Measurements from ENCODE around the gene DOCK3. TPM values are rescaled to one million over a fixed set of nuclear protein-coding genes. Genes with fewer than 3 reads are reported as not detected.
A peak's percentile ranks its signal among the peaks of the same experiment; 100 is the strongest.

The DOCK3 gene
- total RNA-seq, 2 experiments from 2014 or later, result 2.5 to 2.6 TPM

DNA sequence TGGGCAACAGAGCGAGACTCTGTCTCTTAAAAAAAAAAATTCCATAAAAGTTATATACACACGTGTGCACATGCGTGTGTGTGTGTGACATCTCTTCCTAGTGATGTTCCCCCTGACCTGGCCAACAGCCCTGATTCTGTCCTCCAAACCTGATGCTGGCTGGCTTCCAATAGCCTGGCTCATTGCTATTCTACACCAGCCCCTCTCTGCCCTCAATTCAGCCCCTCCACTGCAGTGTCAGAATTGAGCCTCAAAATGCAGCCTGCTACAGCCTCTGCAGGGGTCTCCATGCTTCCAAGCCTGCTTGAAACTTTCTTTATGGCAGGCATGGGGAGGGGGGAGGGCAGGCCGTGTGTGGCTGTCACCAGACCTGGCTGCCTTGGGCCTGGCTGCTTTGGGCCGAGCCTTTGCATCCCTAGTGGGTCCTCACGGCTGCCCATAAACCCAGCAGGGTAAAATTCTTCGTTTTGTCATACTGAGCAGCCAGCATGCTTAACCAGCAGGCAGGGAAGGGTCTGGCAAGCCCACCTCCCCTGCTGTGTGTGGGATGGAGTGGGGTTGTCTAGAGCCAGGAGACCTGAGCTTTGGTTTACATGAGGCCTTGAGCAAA is 22.7 kb upstream of the DOCK3 start:
- H3K27me3 Mint-ChIP-seq, result no peaks in the 10 kb centered on the region
- intact Hi-C loops (cut with DNase I, micrococcal nuclease), result loop anchor here (1.0 kb wide), 2 partner anchors 36 to 80 kb away; no protein-coding TSS in a partner anchor
- no peak for ATAC-seq
- H3K27ac Mint-ChIP-seq, result peak overlapping the region; percentile 23
- H3K4me3 Mint-ChIP-seq, result no peak overlapping the region
- peaks cover 25% of the 10 kb centered on the region for H3K4me1 Mint-ChIP-seq
- CTCF ChIA-PET, result interaction anchor here (0.7 to 6.8 kb wide), 15 partner anchors 8 to 564 kb away, joined by 3 to 78 read pairs (median 5); partner anchors contain the start of genes C3orf18, DOCK3, HEMK1 and MAPKAPK3
- POLR2A ChIA-PET, result interaction anchor here (0.9 to 1.2 kb wide), 2 partner anchors 28 to 36 kb away, joined by 5 to 9 read pairs; partner anchors contain the start of gene MAPKAPK3
- peaks cover 19% of the 10 kb centered on the region for H3K36me3 Mint-ChIP-seq (ENCODE audit: low read depth)
- H3K9me3 Mint-ChIP-seq (ENCODE audit: low read depth), result no peaks in the 10 kb centered on the region
- no peak for DNase-seq

DNA sequence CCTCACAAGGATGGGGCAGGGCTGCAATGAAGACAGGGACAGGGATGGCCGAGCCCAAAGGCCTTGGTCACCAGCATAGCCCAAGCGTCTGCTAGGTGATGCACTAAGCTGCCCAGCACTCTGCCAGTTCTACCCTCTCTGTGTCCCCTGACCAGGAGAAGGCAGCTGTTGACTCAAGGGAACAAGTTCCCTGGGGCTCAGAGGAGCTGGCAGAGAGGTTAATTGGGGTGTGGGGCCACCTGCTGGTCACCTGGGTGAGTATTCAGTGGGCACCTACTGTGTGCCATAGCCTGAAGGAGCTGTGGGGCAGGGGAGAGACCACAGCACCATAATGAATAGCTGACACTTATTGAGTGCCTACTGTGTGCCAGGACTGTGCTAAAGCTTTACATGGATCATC is 22.0 kb upstream of the DOCK3 start:
- no peaks in the 10 kb centered on the region for H3K27me3 Mint-ChIP-seq
- ChIA-PET CTCF (interaction anchor here (0.7 to 6.8 kb wide), 26 partner anchors 8 to 719 kb away, joined by 3 to 78 read pairs (median 4); partner anchors contain the start of genes C3orf18, CISH, DOCK3 and HEMK1), POLR2A (interaction anchor here (0.6 to 1.2 kb wide), 3 partner anchors 29 to 41 kb away, joined by 3 to 9 read pairs (median 5); partner anchors contain the start of genes CISH and MAPKAPK3)
- DNase-seq (peak; percentile 80), ATAC-seq (peak; percentile 51)
- H3K27ac Mint-ChIP-seq, result peak overlapping the region; percentile 7
- H3K9me3 Mint-ChIP-seq (ENCODE audit: low read depth), result no peaks in the 10 kb centered on the region
- H3K36me3 Mint-ChIP-seq (ENCODE audit: low read depth), result peaks cover 12% of the 10 kb centered on the region
- H3K4me1 Mint-ChIP-seq, result peaks cover 25% of the 10 kb centered on the region
- intact Hi-C loops (cut with DNase I, micrococcal nuclease), result loop anchor here (1.0 kb wide), 2 partner anchors 36 to 80 kb away; no protein-coding TSS in a partner anchor
- H3K4me3 Mint-ChIP-seq, result no peak overlapping the region

DNA sequence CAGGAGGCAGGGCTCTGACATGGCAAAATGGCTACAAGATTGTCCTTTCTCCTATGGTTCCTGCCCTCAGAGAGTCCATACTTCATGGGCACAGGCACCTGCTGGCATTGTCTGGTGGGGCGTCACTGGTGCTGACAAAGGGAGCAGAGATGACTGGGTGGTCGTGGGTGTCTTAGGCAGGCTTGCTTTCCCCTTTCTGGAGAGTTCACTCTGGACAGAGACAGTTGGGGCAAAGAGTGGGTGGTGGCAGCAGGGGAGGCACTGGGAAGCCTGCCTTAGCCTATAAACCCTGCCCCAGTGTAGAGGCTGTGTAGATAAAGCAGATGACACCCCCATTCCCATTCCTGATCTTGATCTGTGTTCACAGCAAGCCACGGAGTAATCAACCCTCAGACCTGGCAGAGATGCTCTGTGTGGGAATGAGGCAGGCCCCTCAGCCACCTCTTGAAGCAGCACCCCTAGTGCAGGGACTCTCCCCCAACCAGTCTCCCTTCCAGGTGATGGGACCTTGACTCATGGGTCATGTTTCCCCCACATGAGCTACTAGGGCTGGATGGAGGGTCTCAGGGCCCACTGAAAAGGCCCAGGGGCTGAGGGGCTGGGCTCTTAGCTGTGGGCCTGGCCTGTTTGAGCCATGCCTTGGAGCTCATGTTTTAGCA is 20.7 kb upstream of the DOCK3 start:
- CTCF ChIA-PET, result interaction anchor here (0.6 to 6.8 kb wide), 18 partner anchors 10 to 1036 kb away, joined by 3 to 78 read pairs (median 4); partner anchors contain the start of genes CISH, DOCK3, HEMK1 and MAPKAPK3
- peaks cover 25% of the 10 kb centered on the region for H3K4me1 Mint-ChIP-seq
- peaks cover 7% of the 10 kb centered on the region for H3K36me3 Mint-ChIP-seq (ENCODE audit: low read depth)
- H3K27me3 Mint-ChIP-seq, result no peaks in the 10 kb centered on the region
- H3K27ac Mint-ChIP-seq, result peak overlapping the region; percentile 48
- no peak overlapping the region for H3K4me3 Mint-ChIP-seq
- H3K9me3 Mint-ChIP-seq (ENCODE audit: low read depth), result no peaks in the 10 kb centered on the region
- DNase-seq (no peak), ATAC-seq (no peak)
- POLR2A ChIA-PET, result no interaction called here
- intact Hi-C loops (cut with DNase I, micrococcal nuclease), result no loop called here

DNA sequence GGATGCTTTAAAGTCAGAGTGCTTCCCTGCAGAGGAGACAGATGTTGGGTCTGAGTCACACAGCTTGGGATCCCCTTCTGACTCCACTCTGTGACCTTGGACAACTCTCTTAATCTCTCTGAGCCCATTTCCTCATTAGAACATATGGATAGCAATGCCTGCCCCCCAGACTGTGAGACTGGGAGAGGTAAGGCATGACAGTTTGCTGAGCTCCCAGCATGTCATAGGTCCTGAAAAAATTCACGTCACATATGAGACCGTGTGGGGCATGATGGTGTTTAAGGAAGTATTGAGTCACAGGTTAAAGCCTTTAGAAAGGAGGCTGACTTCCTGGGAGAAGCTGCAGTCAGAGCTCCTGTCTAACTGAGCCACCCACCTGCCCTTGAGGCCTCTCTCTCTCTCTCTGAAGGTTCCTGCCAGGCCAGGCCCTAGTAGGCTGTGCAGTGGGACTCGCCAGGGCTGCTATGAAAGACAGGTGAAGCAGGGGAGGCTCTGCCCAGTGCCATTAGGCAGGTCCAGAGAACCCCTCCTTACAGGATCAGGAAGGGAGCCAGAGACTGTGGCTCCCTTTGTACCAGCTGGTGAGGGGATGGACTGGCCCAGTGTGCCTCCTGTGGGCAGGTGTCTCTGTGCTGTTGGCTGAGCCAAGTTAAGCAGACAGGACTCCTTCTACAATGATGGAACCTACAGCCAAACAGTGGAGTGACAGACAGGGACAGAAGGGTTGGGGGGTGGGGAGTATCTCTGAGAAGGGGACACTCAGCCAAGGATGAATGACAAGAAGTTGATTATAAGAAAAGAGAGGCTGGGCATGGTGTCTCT is 19.5 kb upstream of the DOCK3 start:
- ATAC-seq (peak; percentile 83), DNase-seq (peak; percentile 69)
- ChIA-PET POLR2A (interaction anchor here (0.6 to 1.0 kb wide), 7 partner anchors 18 to 371 kb away, joined by 3 to 7 read pairs (median 3); partner anchors contain the start of gene CISH), CTCF (interaction anchor here (0.7 to 6.8 kb wide), 9 partner anchors 20 to 113 kb away, joined by 3 to 78 read pairs (median 4); partner anchors contain the start of genes CISH, DOCK3 and MAPKAPK3)
- intact Hi-C loops (cut with DNase I, micrococcal nuclease), result no loop called here
- Mint-ChIP-seq H3K4me3 (no peak overlapping the region), H3K36me3 (ENCODE audit: low read depth) (no peaks in the 10 kb centered on the region), H3K4me1 (peaks cover 22% of the 10 kb centered on the region), H3K27ac (peak overlapping the region; percentile 52), H3K9me3 (ENCODE audit: low read depth) (no peaks in the 10 kb centered on the region), H3K27me3 (no peaks in the 10 kb centered on the region)

DNA sequence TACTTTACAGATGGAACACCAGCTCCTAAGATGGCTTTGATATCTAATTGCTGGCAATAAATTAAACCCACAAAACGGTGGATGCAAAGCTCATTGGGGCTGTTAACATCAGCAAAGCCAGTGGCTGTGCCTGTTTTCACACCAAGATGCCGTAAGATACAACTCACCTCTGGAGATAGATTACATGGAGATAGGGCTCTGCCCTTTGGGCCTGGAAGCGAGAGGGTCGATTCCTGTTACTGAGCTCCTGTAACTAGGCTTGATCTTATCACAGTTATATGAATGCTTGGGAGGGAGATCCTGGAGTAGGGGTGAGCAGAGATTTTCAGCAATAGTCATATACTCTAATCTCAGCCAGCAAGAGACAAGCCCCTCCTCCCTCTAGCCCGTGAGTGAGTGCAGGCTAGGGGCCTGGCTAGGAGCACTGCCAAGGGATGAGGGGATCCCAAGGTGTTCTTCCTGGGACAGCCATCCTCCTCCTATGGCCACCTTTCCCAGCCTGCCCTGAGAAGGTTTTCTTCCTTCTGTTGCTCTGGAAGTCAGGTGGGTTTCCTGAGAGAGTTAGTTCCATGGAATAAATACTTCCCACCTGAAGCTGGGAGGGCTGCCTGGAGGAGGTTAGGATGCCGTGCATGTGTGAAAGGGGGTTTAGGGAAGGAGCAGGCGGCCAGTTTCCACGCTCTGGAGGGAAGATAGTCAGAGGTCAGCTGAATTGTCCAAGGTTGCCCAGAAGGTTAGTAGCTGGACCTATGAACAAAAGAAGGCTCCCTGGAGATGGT is 18.1 kb upstream of the DOCK3 start:
- DNase-seq (peak; percentile 4), ATAC-seq (no peak)
- ChIA-PET CTCF (interaction anchor here (0.5 to 1.6 kb wide), 4 partner anchors 22 to 115 kb away, joined by 3 to 5 read pairs (median 3); no protein-coding TSS in a partner anchor), POLR2A (no interaction called here)
- Mint-ChIP-seq H3K4me3 (no peak overlapping the region), H3K36me3 (ENCODE audit: low read depth) (no peaks in the 10 kb centered on the region), H3K27me3 (no peaks in the 10 kb centered on the region), H3K4me1 (peaks cover 22% of the 10 kb centered on the region), H3K9me3 (ENCODE audit: low read depth) (no peaks in the 10 kb centered on the region), H3K27ac (no peak overlapping the region)
- intact Hi-C loops (cut with DNase I, micrococcal nuclease), result no loop called here

DNA sequence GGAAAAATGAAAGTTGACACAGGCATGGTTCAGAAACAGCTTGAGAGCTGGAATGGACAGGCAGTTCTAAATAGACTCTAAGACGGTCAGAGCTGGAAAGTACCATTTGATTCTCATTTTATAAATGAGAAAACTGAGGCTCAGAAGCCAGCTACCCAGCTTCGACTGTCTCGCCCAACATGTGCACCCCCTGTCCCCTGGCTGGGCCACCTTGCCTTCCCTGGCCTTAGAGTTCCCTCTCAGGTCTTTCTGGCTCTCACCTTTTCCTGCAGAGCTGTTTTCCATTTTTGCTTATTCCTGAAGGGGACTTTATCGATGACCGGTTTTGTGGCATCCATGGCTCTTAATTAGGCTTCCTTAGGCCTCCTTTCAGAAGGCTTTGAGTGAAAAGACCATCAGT is 17.3 kb upstream of the DOCK3 start:
- no peaks in the 10 kb centered on the region for H3K36me3 Mint-ChIP-seq (ENCODE audit: low read depth)
- H3K4me3 Mint-ChIP-seq, result no peak overlapping the region
- intact Hi-C loops (cut with DNase I, micrococcal nuclease), result no loop called here
- POLR2A ChIA-PET, result no interaction called here
- ATAC-seq (no peak), DNase-seq (no peak)
- H3K27me3 Mint-ChIP-seq, result no peaks in the 10 kb centered on the region
- peaks cover 22% of the 10 kb centered on the region for H3K4me1 Mint-ChIP-seq
- H3K9me3 Mint-ChIP-seq (ENCODE audit: low read depth), result no peaks in the 10 kb centered on the region
- CTCF ChIA-PET, result interaction anchor here (0.7 to 1.3 kb wide), 4 partner anchors 10 to 92 kb away, joined by 3 to 6 read pairs (median 4); no protein-coding TSS in a partner anchor
- H3K27ac Mint-ChIP-seq, result no peak overlapping the region

DNA sequence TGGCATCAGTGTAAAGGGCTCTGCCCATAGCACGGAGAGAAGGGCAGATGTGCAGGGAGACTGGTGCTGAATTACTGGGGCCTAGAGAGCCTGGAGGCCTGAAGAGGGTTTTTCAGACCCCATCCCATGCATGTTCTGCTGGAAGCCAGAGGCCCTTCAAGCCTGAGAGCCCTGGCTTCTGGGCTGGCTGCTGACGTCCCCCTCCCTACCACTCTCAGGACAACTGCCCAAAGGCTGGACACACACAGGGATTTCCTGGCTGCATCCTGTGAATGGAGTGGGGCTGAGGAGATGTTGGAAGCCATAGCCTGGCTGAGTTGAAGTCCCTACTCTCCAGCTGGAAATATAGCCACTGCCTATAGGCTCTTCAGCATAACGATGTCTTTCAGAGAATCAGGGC is 16.9 kb upstream of the DOCK3 start:
- Mint-ChIP-seq H3K4me1 (peaks cover 22% of the 10 kb centered on the region), H3K27ac (no peak overlapping the region), H3K4me3 (no peak overlapping the region), H3K27me3 (no peaks in the 10 kb centered on the region), H3K36me3 (ENCODE audit: low read depth) (no peaks in the 10 kb centered on the region), H3K9me3 (ENCODE audit: low read depth) (no peaks in the 10 kb centered on the region)
- ChIA-PET CTCF (interaction anchor here (0.7 to 1.3 kb wide), 5 partner anchors 9 to 1523 kb away, joined by 3 to 6 read pairs (median 3); no protein-coding TSS in a partner anchor), POLR2A (no interaction called here)
- ATAC-seq (no peak), DNase-seq (no peak)
- intact Hi-C loops (cut with DNase I, micrococcal nuclease), result no loop called here

DNA sequence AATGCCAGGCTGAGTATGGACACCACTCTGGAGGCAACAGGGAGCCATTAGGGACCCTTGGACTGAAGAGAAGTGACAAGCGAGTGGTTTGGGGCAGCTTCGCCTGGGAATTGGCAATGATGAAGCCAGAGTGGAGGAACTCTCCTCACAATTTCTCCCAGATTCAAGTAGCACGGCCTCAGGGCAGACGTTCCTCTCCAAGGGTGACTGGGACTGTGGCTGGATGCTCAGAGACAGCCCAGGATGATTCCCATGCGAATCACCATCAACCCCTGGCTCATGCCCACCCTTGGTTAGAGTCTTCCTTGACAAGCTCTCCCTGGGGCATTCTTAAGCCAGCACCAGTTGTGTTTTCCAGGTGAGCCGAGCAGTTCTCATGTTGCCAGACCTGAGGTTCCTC is 16.3 kb upstream of the DOCK3 start:
- no peaks in the 10 kb centered on the region for H3K36me3 Mint-ChIP-seq (ENCODE audit: low read depth)
- H3K9me3 Mint-ChIP-seq (ENCODE audit: low read depth), result no peaks in the 10 kb centered on the region
- H3K27me3 Mint-ChIP-seq, result no peaks in the 10 kb centered on the region
- DNase-seq (peak; percentile 2), ATAC-seq (no peak)
- peaks cover 22% of the 10 kb centered on the region for H3K4me1 Mint-ChIP-seq
- no peak overlapping the region for H3K27ac Mint-ChIP-seq
- ChIA-PET CTCF (interaction anchor here (0.6 to 1.3 kb wide), 4 partner anchors 9 to 1524 kb away, joined by 3 to 6 read pairs (median 3); no protein-coding TSS in a partner anchor), POLR2A (no interaction called here)
- intact Hi-C loops (cut with DNase I, micrococcal nuclease), result no loop called here
- H3K4me3 Mint-ChIP-seq, result no peak overlapping the region

DNA sequence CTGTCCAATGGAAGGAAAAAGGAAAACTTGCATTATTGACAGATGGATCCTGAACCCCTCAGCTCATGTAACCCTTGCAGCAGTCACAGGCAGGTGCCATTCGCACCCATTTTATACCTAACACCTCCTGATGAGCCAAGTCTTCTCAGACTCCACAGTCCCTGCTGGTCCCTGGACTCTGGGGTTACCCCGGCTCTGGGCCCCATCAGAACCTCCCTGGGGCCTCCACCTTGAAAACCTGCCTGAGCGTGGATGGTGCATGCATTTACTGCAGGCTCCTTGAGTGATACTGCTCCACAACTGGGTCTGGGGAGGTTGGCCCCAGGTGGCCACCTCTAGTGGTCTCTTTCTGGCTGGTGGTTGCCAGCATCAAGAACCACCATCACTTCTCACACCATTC is 15.9 kb upstream of the DOCK3 start:
- H3K27me3 Mint-ChIP-seq, result no peaks in the 10 kb centered on the region
- DNase-seq (no peak), ATAC-seq (no peak)
- ChIA-PET POLR2A (no interaction called here), CTCF (interaction anchor here (0.6 to 1.1 kb wide), 2 partner anchors 44 to 723 kb away, joined by 3 read pairs; no protein-coding TSS in a partner anchor)
- H3K9me3 Mint-ChIP-seq (ENCODE audit: low read depth), result no peaks in the 10 kb centered on the region
- H3K4me3 Mint-ChIP-seq, result no peak overlapping the region
- H3K36me3 Mint-ChIP-seq (ENCODE audit: low read depth), result no peaks in the 10 kb centered on the region
- H3K4me1 Mint-ChIP-seq, result peaks cover 19% of the 10 kb centered on the region
- H3K27ac Mint-ChIP-seq, result no peak overlapping the region
- intact Hi-C loops (cut with DNase I, micrococcal nuclease), result no loop called here

DNA sequence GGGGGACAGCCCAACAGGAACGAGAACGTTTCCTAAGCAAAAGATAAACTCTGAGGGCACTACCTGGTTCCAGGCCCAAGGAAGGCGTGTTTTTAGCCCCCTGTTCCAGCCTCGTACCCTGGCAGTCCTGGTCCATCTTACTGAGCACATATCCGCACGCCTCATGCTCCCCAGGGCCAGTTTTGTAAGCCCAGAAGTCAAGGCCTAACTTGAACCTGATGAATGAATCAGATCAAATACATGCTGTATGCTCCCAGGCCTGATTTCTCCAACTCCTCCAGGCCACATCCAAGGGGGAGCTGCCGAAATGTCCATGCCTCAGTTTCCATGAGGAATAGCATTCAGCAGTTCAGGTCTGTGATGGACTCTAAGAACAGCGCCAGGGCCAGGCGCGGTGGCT is 14.3 kb upstream of the DOCK3 start:
- Mint-ChIP-seq H3K4me3 (no peak overlapping the region), H3K4me1 (peaks cover 9% of the 10 kb centered on the region), H3K27ac (no peak overlapping the region), H3K9me3 (ENCODE audit: low read depth) (no peaks in the 10 kb centered on the region), H3K27me3 (no peaks in the 10 kb centered on the region), H3K36me3 (ENCODE audit: low read depth) (no peaks in the 10 kb centered on the region)
- POLR2A ChIA-PET, result no interaction called here
- CTCF ChIA-PET, result interaction anchor here (1.1 kb wide), 1 partner anchor 30 kb away, joined by 3 read pairs; no protein-coding TSS in a partner anchor
- ATAC-seq (no peak), DNase-seq (no peak)
- intact Hi-C loops (cut with DNase I, micrococcal nuclease), result no loop called here
